Spleen (tissue), 7 donors: ENCODE results near the gene RNF11.

ENCODE experiments used
- CTCF ChIP-seq, 11 experiments: fragments of 200-600 bp in 7 of 11; fragments of 450-650 bp in 4 of 11; sonication (generic) in 4 of 11; IDR thresholded peaks in 8 of 11; conservative IDR thresholded peaks in 3 of 11; 1 replicate in 7 of 11; 2 replicates in 4 of 11; pipeline versions ENCODE4 v1.4.0 to v1.8.0; 2016 to 2021; ENCODE audit warnings: antibody characterized with exemption in 11 of 11, inconsistent platforms in 4 of 11, mild to moderate bottlenecking in 1 of 11
- POLR2AphosphoS5 ChIP-seq, 3 donors: sonication (generic); formaldehyde crosslinking; IDR thresholded peaks; one replicate each; pipeline ENCODE4 v1.5.1; 2017; ENCODE audit warnings: antibody characterized with exemption in 3 of 3
- donor health status: DM: no; HTN: no; CAD: no; lungs with moderate emphysema.
- donor health status: DM: no; HTN: no; CAD: no.
- donor health status: DM: no; HTN: no; CAD: no.

DNA sequence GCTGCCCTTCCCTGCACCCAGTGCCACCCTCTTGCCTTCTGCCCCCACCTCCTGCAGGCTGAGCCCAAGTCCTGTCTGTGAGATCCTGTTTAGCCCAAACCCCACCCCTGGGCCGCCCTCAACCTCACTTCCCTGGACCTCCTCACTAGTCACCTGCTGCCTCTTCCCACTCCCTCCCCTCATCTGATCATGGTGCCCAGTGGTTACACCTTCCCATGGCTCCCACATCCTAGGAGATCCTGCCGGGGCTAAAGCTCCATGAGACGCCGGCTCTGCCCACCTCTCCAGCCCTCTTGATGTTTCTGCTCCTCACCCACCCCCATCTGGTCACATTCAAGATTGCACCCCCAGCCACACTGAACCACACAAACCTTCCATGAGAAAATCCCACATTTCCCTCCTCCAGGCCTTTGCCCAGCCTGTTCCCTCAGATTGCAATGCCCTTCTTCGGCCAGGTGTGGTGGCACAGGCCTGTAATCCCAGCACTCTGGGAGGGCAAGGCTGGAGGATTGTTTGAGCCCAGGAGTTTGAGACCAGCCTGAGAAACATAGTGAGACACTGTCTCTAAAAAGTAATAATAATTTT is 77.3 kb downstream of the RNF11 start:
- TF ChIP-seq CTCF (IDR thresholded peaks at IDR 0.05 in 8 of 11, conservative IDR thresholded peaks at IDR 0.05 in 3 of 11) (no peak), POLR2AphosphoS5 (IDR thresholded peaks at IDR 0.05) (no peak)
